Neural progenitor cell (in vitro differentiated cells): ENCODE data around the gene CTRB1. TPM values are rescaled to one million over a fixed set of nuclear protein-coding genes. Genes with fewer than 3 reads are reported as not detected.
"Not testable (repeated sequence)": the region's sequence is repeated elsewhere in the genome, so short reads cannot be mapped to it uniquely, and the experiment has no call there.

ENCODE experiments used
- DNase-seq: peaks from one replicate; pipeline ENCODE4 v3.0.0-alpha.2; 2016; ENCODE audit warnings: low spot score
- H2AFZ ChIP-seq: fragments of 200-600 bp; sonication (generic); replicated peaks from 2 replicates; pipeline ENCODE4 v1.6.1; 2016; ENCODE audit warnings: antibody characterized with exemption
- H3F3A ChIP-seq: fragments of 200-600 bp; sonication (generic); 2 replicates; pipeline ENCODE4 v1.6.1; 2016; ENCODE audit warnings: antibody characterized with exemption, low read depth
- H3K27ac ChIP-seq: fragments of 200-600 bp; sonication (generic); 2 replicates; pipeline ENCODE4 v1.5.1; 2016; ENCODE audit warnings: mild to moderate bottlenecking
- H3K27me3 ChIP-seq: fragments of 200-600 bp; sonication (generic); 2 replicates; pipeline ENCODE4 v1.6.1; 2016; ENCODE audit warnings: mild to moderate bottlenecking, moderate library complexity
- H3K36me3 ChIP-seq: fragments of 200-600 bp; sonication (generic); 2 replicates; pipeline ENCODE4 v1.5.1; 2016
- H3K4me1 ChIP-seq: fragments of 200-600 bp; sonication (generic); 2 replicates; pipeline ENCODE4 v1.6.1; 2016; ENCODE audit warnings: mixed run types
- H3K4me2 ChIP-seq: fragments of 200-600 bp; sonication (generic); 2 replicates; pipeline ENCODE4 v1.6.1; 2016
- H3K4me3 ChIP-seq: fragments of 200-600 bp; sonication (generic); 2 replicates; pipeline ENCODE4 v1.5.1; 2016
- H3K79me2 ChIP-seq: fragments of 200-600 bp; sonication (generic); 2 replicates; pipeline ENCODE4 v1.6.1; 2016; ENCODE audit warnings: low read depth
- H3K9ac ChIP-seq: fragments of 200-600 bp; sonication (generic); 2 replicates; pipeline ENCODE4 v1.6.1; 2016
- H3K9me3 ChIP-seq: fragments of 200-600 bp; sonication (generic); 2 replicates; pipeline ENCODE4 v1.5.1; 2016; ENCODE audit warnings: low read depth
- H4K20me1 ChIP-seq: fragments of 200-600 bp; sonication (generic); 2 replicates; pipeline ENCODE4 v1.6.1; 2016; ENCODE audit warnings: low read depth
- H3K27ac Mint-ChIP-seq: 3 replicates; pipeline ENCODE4 v1.8.0; 2021; ENCODE audit warnings: mixed read lengths
- H3K27me3 Mint-ChIP-seq: 2 replicates; pipeline ENCODE4 v1.8.0; 2022; ENCODE audit warnings: low read depth, mild to moderate bottlenecking, inconsistent platforms, moderate library complexity, mixed read lengths; ENCODE audit not compliant: insufficient read depth
- H3K36me3 Mint-ChIP-seq: 3 replicates; pipeline ENCODE4 v1.8.0; 2021; ENCODE audit warnings: mixed read lengths
- H3K4me1 Mint-ChIP-seq: 3 replicates; pipeline ENCODE4 v1.8.0; 2021; ENCODE audit warnings: mixed read lengths
- H3K4me3 Mint-ChIP-seq: 3 replicates; pipeline ENCODE4 v1.8.0; 2021; ENCODE audit warnings: mild to moderate bottlenecking, moderate library complexity, mixed read lengths
- H3K9me3 Mint-ChIP-seq: 3 replicates; pipeline ENCODE4 v1.8.0; 2020; ENCODE audit warnings: mixed read lengths
- EZH2 ChIP-seq: fragments of 200-600 bp; sonication (generic); IDR thresholded peaks from 2 replicates; pipeline ENCODE4 v1.6.1; 2017; ENCODE audit warnings: antibody characterized with exemption, mild to moderate bottlenecking, moderate library complexity
- EZH2phosphoT487 ChIP-seq: fragments of 200-600 bp; sonication (generic); IDR thresholded peaks from 2 replicates; pipeline ENCODE4 v1.6.1; 2017; ENCODE audit warnings: antibody characterized with exemption
- total RNA-seq: library from RNA; depleted of rRNA; stranded (reverse); fragments of >200 nt; gene quantifications from 2 replicates; pipeline ENCODE4 v1.2.3, GENCODE V29; 2015; ENCODE audit warnings: low replicate concordance
- TF ChIP-seq, protein P1 (sequence below): fragments of 200-600 bp; sonication (generic); IDR thresholded peaks from 2 replicates; pipeline ENCODE4 v1.5.1; 2017; ENCODE audit warnings: antibody characterized with exemption, mild to moderate bottlenecking

Gene CTRB1
- total RNA-seq, 1 donor from 2014 or later = not detected

DNA sequence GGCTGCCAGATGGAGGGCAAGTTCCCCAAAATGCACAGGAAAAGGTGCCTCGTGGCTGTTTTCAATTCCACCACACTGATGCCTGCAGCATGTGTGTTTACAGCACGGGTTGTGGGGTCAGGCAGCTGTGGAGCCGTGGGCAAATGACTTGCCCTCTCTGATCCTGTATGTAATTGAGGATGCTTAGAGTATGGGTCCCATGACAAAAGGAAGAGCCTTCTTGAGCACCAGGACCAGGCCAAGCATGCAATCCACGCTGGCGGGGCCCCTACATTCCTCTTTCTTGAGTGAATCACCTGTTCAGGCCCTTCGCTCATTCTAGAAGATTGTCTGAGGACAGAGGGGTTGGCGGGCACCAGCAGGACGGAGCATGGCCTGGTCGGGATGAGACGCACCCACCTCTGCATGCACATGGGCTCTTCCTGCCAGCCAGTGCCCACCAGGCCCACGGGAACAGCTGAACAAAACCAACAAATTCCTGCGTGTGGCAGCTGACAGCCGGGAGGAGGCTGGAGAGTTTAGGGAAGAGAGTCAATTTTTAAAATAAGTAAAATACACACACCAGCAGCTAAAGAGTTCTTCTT is 10.5 kb upstream of the CTRB1 start:
- Histone ChIP-seq H2AFZ (no peak overlapping the region), H3K9me3 (no peaks in the 10 kb centered on the region), H3K4me2 (no peak overlapping the region), H3K9ac (no peak overlapping the region), H3K4me1 (no peaks in the 10 kb centered on the region), H4K20me1 (no peaks in the 10 kb centered on the region), H3K36me3 (no peaks in the 10 kb centered on the region), H3K4me3 (no peak overlapping the region), H3K79me2 (no peaks in the 10 kb centered on the region), H3K27me3 (no peaks in the 10 kb centered on the region), H3K27ac (no peak overlapping the region), H3F3A (no peaks in the 10 kb centered on the region)
- TF ChIP-seq EZH2 = no peak
- TF ChIP-seq, protein P1, sequence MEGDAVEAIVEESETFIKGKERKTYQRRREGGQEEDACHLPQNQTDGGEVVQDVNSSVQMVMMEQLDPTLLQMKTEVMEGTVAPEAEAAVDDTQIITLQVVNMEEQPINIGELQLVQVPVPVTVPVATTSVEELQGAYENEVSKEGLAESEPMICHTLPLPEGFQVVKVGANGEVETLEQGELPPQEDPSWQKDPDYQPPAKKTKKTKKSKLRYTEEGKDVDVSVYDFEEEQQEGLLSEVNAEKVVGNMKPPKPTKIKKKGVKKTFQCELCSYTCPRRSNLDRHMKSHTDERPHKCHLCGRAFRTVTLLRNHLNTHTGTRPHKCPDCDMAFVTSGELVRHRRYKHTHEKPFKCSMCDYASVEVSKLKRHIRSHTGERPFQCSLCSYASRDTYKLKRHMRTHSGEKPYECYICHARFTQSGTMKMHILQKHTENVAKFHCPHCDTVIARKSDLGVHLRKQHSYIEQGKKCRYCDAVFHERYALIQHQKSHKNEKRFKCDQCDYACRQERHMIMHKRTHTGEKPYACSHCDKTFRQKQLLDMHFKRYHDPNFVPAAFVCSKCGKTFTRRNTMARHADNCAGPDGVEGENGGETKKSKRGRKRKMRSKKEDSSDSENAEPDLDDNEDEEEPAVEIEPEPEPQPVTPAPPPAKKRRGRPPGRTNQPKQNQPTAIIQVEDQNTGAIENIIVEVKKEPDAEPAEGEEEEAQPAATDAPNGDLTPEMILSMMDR = no peak
- no peak for TF ChIP-seq EZH2phosphoT487
- no peak for DNase-seq
- H3K36me3 Mint-ChIP-seq = no peaks in the 10 kb centered on the region
- peaks cover 10% of the 10 kb centered on the region for H3K27me3 Mint-ChIP-seq
- H3K27ac Mint-ChIP-seq = peak overlapping the region; percentile 94
- no peaks in the 10 kb centered on the region for H3K9me3 Mint-ChIP-seq
- no peak overlapping the region for H3K4me3 Mint-ChIP-seq
- H3K4me1 Mint-ChIP-seq = peaks cover 13% of the 10 kb centered on the region

DNA sequence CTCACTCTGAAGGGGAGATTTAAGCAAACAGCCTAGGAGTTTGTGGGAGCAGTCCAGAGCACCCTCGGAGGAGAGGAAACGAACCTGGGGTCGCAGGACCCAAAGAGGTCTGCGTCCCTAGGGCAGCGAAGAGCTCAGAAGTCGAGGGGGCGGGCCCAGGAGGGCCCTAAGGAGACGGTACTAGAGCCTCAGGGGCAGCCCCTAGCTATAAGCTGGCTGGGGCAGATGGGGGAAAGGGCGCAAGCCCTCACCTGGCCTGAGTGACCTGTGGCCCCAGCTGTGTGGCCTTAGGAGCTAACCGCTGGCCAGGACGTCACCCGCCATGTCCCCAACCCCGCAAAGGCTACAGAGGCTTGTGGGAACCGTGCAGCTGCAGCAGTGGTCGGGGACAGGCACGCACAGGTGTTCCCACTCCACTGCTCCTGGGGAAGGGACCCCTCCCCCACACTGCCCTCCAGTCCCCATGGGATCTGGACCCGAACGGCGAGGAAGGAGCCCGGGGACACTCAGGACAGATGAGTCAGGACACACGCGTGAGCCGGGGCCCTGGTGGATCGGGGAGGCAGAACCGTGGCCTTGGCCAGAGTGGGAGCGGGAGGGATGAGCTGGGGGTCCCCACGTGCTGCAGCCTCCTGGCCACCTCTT is 9.8 kb upstream of the CTRB1 start:
- no peak overlapping the region for H3K9ac ChIP-seq
- no peak overlapping the region for H3K27ac ChIP-seq
- H3K36me3 Mint-ChIP-seq = no peaks in the 10 kb centered on the region

DNA sequence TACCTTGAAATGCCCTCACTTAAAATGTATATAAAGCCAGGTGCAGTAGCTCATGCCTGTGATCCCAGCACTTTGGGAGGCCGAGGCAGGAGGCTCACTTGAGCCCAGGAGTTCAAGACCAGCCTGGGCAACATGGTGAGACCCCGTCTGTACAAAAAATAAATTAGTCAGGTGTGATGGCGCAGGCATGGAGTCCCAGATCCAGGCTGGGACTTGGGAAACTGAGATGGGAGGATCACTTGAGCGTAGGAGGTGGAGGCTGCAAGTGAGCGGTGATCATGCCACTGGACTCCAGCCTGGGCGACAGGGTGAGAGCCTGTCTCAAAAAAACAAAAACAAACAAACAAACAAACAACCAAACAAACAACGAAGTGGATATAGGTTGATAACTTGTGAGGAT is 9.3 kb upstream of the CTRB1 start:
- H3K4me1 ChIP-seq, H3K9me3 ChIP-seq, H3K4me3 ChIP-seq, H2AFZ ChIP-seq, DNase-seq, H3K9ac ChIP-seq, H3K4me2 ChIP-seq, H3K36me3 Mint-ChIP-seq, H3K27me3 ChIP-seq, H3K79me2 ChIP-seq, H3K4me1 Mint-ChIP-seq, H3K36me3 ChIP-seq, H3K27ac ChIP-seq, H3F3A ChIP-seq, H4K20me1 ChIP-seq, H3K9me3 Mint-ChIP-seq, H3K4me3 Mint-ChIP-seq: not testable (repeated sequence)
- H3K27me3 Mint-ChIP-seq = peaks cover 10% of the 10 kb centered on the region
- peak overlapping the region; percentile 42 for H3K27ac Mint-ChIP-seq

More for the DNA sequence above, 9.8 kb upstream of the CTRB1 start:
- H3K36me3 ChIP-seq = no peaks in the 10 kb centered on the region
- H3K9me3 ChIP-seq = no peaks in the 10 kb centered on the region
- Mint-ChIP-seq H3K4me1 (peaks cover 7% of the 10 kb centered on the region), H3K4me3 (no peak overlapping the region), H3K27ac (peak overlapping the region; percentile 74), H3K9me3 (no peaks in the 10 kb centered on the region), H3K27me3 (peaks cover 10% of the 10 kb centered on the region)
- no peaks in the 10 kb centered on the region for H3K27me3 ChIP-seq
- H4K20me1 ChIP-seq = no peaks in the 10 kb centered on the region
- H3K4me1 ChIP-seq = no peaks in the 10 kb centered on the region
- no peak for TF ChIP-seq EZH2
- TF ChIP-seq, protein P1 = no peak
- TF ChIP-seq EZH2phosphoT487 = no peak
- H2AFZ ChIP-seq = no peak overlapping the region
- no peak overlapping the region for H3K4me2 ChIP-seq
- H3K4me3 ChIP-seq = no peak overlapping the region
- no peaks in the 10 kb centered on the region for H3K79me2 ChIP-seq
- no peaks in the 10 kb centered on the region for H3F3A ChIP-seq
- DNase-seq = no peak

DNA sequence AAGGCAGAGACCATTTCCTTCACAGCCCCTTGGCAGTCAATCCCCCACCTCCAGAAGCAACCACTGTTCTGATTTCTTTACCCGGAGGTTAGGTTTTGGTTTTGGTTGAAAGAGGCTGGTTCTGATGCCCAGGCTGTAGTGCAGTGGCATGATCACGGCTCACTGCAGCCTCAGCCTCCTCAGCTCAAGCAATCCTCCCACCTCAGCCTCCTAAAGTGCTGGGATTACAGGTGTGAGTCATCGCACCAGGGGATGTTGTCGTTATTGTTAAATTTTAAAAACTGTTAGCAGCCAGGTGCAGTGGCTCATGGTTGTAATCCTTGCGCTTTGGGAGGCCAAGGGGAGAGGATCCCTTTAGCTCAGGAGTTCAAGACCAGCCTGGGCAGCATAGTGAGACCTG is 8.8 kb upstream of the CTRB1 start:
- H2AFZ ChIP-seq = no peak overlapping the region
- H3K36me3 ChIP-seq = no peaks in the 10 kb centered on the region
- no peak overlapping the region for H3K4me3 ChIP-seq
- no peak overlapping the region for H3K4me3 Mint-ChIP-seq
- no peaks in the 10 kb centered on the region for H3K9me3 Mint-ChIP-seq
- no peaks in the 10 kb centered on the region for H4K20me1 ChIP-seq
- no peaks in the 10 kb centered on the region for H3K27me3 ChIP-seq
- no peak overlapping the region for H3K9ac ChIP-seq
- peaks cover 6% of the 10 kb centered on the region for H3K4me1 Mint-ChIP-seq
- H3K79me2 ChIP-seq = no peaks in the 10 kb centered on the region
- no peaks in the 10 kb centered on the region for H3K9me3 ChIP-seq
- peaks cover 10% of the 10 kb centered on the region for H3K27me3 Mint-ChIP-seq
- no peak overlapping the region for H3K27ac ChIP-seq
- no peaks in the 10 kb centered on the region for H3F3A ChIP-seq
- H3K4me1 ChIP-seq = no peaks in the 10 kb centered on the region
- DNase-seq = no peak
- H3K27ac Mint-ChIP-seq = no peak overlapping the region
- TF ChIP-seq, protein P1 = no peak
- TF ChIP-seq EZH2 (no peak), EZH2phosphoT487 (no peak)
- no peak overlapping the region for H3K4me2 ChIP-seq
- no peaks in the 10 kb centered on the region for H3K36me3 Mint-ChIP-seq

DNA sequence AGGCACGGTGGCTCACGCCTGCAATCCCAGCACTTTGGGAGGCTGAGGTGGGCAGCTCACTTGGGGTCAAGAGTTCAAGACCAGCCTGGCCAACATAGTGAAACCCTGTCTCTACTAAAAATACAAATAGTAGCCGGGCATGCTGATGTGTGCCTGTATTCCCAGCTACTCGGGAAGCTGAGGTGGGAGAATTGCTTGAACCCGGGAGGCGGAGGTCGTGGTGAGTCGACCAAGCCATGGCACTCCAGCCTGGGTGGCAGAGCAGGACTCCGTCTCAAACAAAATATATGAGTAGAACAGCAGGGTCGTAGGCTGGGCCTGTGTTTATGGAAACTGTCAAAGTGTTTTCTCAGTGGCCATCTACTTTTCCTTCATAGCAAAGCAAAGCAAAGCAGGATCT is 7.5 kb upstream of the CTRB1 start:
- H4K20me1 ChIP-seq, H3K36me3 ChIP-seq, H3K36me3 Mint-ChIP-seq, H3K9me3 Mint-ChIP-seq, H3K27me3 Mint-ChIP-seq, H3K79me2 ChIP-seq, H3K27ac ChIP-seq, H3F3A ChIP-seq, H3K9ac ChIP-seq, DNase-seq, H3K4me1 ChIP-seq, H3K4me3 ChIP-seq, H3K4me3 Mint-ChIP-seq, H2AFZ ChIP-seq, H3K4me2 ChIP-seq, H3K9me3 ChIP-seq, H3K27me3 ChIP-seq, H3K27ac Mint-ChIP-seq: not testable (repeated sequence)
- peaks cover 12% of the 10 kb centered on the region for H3K4me1 Mint-ChIP-seq
